CD14-positive monocyte (primary cell): ENCODE measurements around the gene LDLRAD4. TPM values are rescaled to one million over a fixed set of nuclear protein-coding genes. Genes with fewer than 3 reads are reported as not detected.

Experiments
- DNase-seq, 3 donors: peaks; one replicate each; pipeline ENCODE4 v3.0.0-alpha.2; 2011 to 2022
- H2AFZ ChIP-seq: 2 replicates; pipeline ENCODE4 v1.6.0; 2012; ENCODE audit warnings: mild to moderate bottlenecking, low read depth, low read length, inconsistent platforms; ENCODE audit not compliant: insufficient read depth, poor library complexity, severe bottlenecking
- H3K27ac ChIP-seq, 2 donors: 1 replicate in 1 of 2; 2 replicates in 1 of 2; pipeline ENCODE4 v1.5.1; 2012 to 2013; ENCODE audit warnings: low read length in 2 of 2, control low read depth in 1 of 2, inconsistent platforms in 1 of 2, low read depth in 1 of 2, mild to moderate bottlenecking in 1 of 2
- H3K27me3 ChIP-seq, 2 donors: one replicate each; pipeline versions ENCODE4 v1.6.0 to v1.6.1; 2011 to 2013; ENCODE audit warnings: low read length in 2 of 2; ENCODE audit not compliant: control insufficient read depth in 2 of 2, insufficient read depth in 2 of 2
- H3K36me3 ChIP-seq, 2 donors: replicated peaks in 1 of 2; 1 replicate in 1 of 2; 2 replicates in 1 of 2; pipeline versions ENCODE4 v1.5.1 to v1.6.1; 2012 to 2013; ENCODE audit warnings: low read length in 2 of 2, control low read depth in 1 of 2, inconsistent platforms in 1 of 2, mild to moderate bottlenecking in 1 of 2; ENCODE audit not compliant: insufficient read depth in 2 of 2, control insufficient read depth in 1 of 2
- H3K4me1 ChIP-seq, 2 donors: 1 replicate in 1 of 2; 2 replicates in 1 of 2; pipeline versions ENCODE4 v1.5.1 to v1.6.1; 2012 to 2013; ENCODE audit warnings: low read length in 2 of 2, control low read depth in 1 of 2, inconsistent platforms in 1 of 2, mild to moderate bottlenecking in 1 of 2, moderate library complexity in 1 of 2; ENCODE audit not compliant: insufficient read depth in 2 of 2, control insufficient read depth in 1 of 2
- H3K4me2 ChIP-seq: replicated peaks from 2 replicates; pipeline ENCODE3; 2012; ENCODE audit warnings: low read length, moderate library complexity, mild to moderate bottlenecking; ENCODE audit not compliant: poor library complexity, severe bottlenecking; ENCODE audit errors: extremely low read depth
- H3K4me3 ChIP-seq, 3 experiments: fragments of 200-600 bp in 1 of 3; sonication (generic) in 1 of 3; replicated peaks in 1 of 3; 1 replicate in 2 of 3; 2 replicates in 1 of 3; pipeline ENCODE4 v1.5.1; 2011 to 2013; ENCODE audit warnings: low read length in 3 of 3, mild to moderate bottlenecking in 3 of 3, control low read depth in 2 of 3, low read depth in 2 of 3, inconsistent platforms in 1 of 3, moderate library complexity in 1 of 3
- H3K79me2 ChIP-seq: 2 replicates; pipeline ENCODE4 v1.6.0; 2012; ENCODE audit warnings: mild to moderate bottlenecking, control low read depth, inconsistent platforms, low read length, moderate library complexity; ENCODE audit not compliant: insufficient read depth
- H3K9ac ChIP-seq: 2 replicates; pipeline ENCODE4 v1.6.0; 2017; ENCODE audit warnings: low read length, mild to moderate bottlenecking; ENCODE audit not compliant: insufficient read depth, poor library complexity, severe bottlenecking
- H3K9me3 ChIP-seq, 2 donors: replicated peaks in 1 of 2; 1 replicate in 1 of 2; 2 replicates in 1 of 2; pipeline versions ENCODE4 v1.5.1 to v1.6.1; 2012 to 2013; ENCODE audit warnings: low read length in 2 of 2, control low read depth in 1 of 2; ENCODE audit not compliant: control insufficient read depth in 1 of 2, insufficient read depth in 1 of 2
- H4K20me1 ChIP-seq: 2 replicates; pipeline ENCODE4 v1.6.0; 2012; ENCODE audit warnings: mild to moderate bottlenecking, low read length, control low read depth, moderate library complexity; ENCODE audit not compliant: insufficient read depth
- H3K27ac Mint-ChIP-seq, 7 donors: one replicate each; pipeline ENCODE4 v1.8.0; 2020; ENCODE audit warnings: mild to moderate bottlenecking in 7 of 7, mixed read lengths in 7 of 7, moderate library complexity in 6 of 7, inconsistent platforms in 2 of 7
- H3K27me3 Mint-ChIP-seq, 3 donors: one replicate each; pipeline ENCODE4 v1.8.0; 2021 to 2022; ENCODE audit warnings: low read depth in 3 of 3, mild to moderate bottlenecking in 3 of 3, mixed read lengths in 3 of 3, moderate library complexity in 3 of 3, inconsistent platforms in 1 of 3
- H3K36me3 Mint-ChIP-seq, 2 donors: one replicate each; pipeline ENCODE4 v1.8.0; 2020; ENCODE audit warnings: mixed read lengths in 2 of 2, inconsistent platforms in 1 of 2, mild to moderate bottlenecking in 1 of 2
- H3K4me1 Mint-ChIP-seq: one replicate; pipeline ENCODE4 v1.8.0; 2020; ENCODE audit warnings: mild to moderate bottlenecking, mixed read lengths
- H3K4me3 Mint-ChIP-seq, 2 donors: one replicate each; pipeline ENCODE4 v1.8.0; 2020; ENCODE audit warnings: mild to moderate bottlenecking in 2 of 2, mixed read lengths in 2 of 2, moderate library complexity in 1 of 2
- H3K9me3 Mint-ChIP-seq, 7 donors: one replicate each; pipeline ENCODE4 v1.8.0; 2020 to 2022; ENCODE audit warnings: mixed read lengths in 7 of 7, mild to moderate bottlenecking in 6 of 7, moderate library complexity in 6 of 7, inconsistent platforms in 2 of 7
- WGBS: methylation state at CpG from one replicate; pipeline ENCODE4 v1.1.5; 2013; ENCODE audit warnings: missing lambda C conversion rate; ENCODE audit not compliant: insufficient coverage; 5-methylcytosine and 5-hydroxymethylcytosine counted together
- intact Hi-C, 2 donors: fragments of 100-400 bp; cut with micrococcal nuclease; formaldehyde crosslinking; loops; one replicate each; pipeline versions ENCODE4 v1.15.0 to v1.15.1; 2023
- polyA plus RNA-seq, 3 donors: library from polyadenylated mRNA; depleted of rRNA in 1 of 3; unstranded in 2 of 3; stranded (reverse) in 1 of 3; fragments of 300-500 nt in 2 of 3; fragments of >200 nt in 1 of 3; fragmentation: Illumina TruSeq in 2 of 3; gene quantifications; 1 replicate in 2 of 3; 2 replicates in 1 of 3; pipeline ENCODE4 v1.2.3, GENCODE V29; 2012 to 2021
- TF ChIP-seq, protein P1 (sequence below): fragments of 200-600 bp; IDR thresholded peaks from one replicate; pipeline ENCODE4 v1.8.0; 2022; ENCODE audit warnings: antibody characterized with exemption, mild to moderate bottlenecking

LDLRAD4 gene
- polyA plus RNA-seq, 3 donors = 13.5 to 15.4 (median 13.8) TPM

DNA sequence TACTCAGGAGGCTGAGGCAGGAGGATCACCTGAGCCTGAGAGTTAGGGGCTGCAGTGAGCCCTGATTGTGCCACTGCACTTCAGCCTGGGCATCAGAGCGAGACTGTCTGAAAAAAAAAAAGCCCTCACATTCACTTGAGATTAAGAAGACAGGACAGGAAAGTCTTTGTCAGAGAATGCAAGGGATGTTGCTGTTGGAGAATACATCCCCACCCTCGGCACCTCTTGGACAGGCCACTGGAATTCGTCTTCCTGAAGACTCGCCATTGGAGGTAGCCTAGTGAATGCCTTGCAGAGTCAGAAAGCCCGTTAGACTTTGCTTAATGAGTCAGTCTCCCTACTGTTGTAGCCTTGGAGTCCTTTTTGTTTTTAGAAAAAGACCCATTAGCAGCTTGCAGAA lies 302.2 kb downstream of the LDLRAD4 start:
- Mint-ChIP-seq H3K27ac (no peak overlapping the region), H3K9me3 (peaks cover 7 to 17% (median 13%) of the 10 kb centered on the region in 7 donors), H3K4me1 (peaks cover 11% of the 10 kb centered on the region), H3K4me3 (no peak overlapping the region), H3K27me3 (no peaks in the 10 kb centered on the region), H3K36me3 (peaks cover 47 to 50% of the 10 kb centered on the region in 2 donors)
- Histone ChIP-seq H2AFZ (no peak overlapping the region), H3K9ac (no peak overlapping the region), H3K9me3 (peaks cover 0 to 8% of the 10 kb centered on the region in 2 donors), H3K79me2 (no peaks in the 10 kb centered on the region), H3K36me3 (peaks cover 14 to 20% of the 10 kb centered on the region in 2 donors), H3K27me3 (no peaks in the 10 kb centered on the region), H4K20me1 (peaks cover 35% of the 10 kb centered on the region), H3K4me2 (no peak overlapping the region), H3K4me1 (no peaks in the 10 kb centered on the region), H3K4me3 (no peak overlapping the region), H3K27ac (no peak overlapping the region)
- WGBS = 96% methylated on average over 4 of the region's 5 CpGs
- intact Hi-C loops = no loop called here
- TF ChIP-seq, protein P1, sequence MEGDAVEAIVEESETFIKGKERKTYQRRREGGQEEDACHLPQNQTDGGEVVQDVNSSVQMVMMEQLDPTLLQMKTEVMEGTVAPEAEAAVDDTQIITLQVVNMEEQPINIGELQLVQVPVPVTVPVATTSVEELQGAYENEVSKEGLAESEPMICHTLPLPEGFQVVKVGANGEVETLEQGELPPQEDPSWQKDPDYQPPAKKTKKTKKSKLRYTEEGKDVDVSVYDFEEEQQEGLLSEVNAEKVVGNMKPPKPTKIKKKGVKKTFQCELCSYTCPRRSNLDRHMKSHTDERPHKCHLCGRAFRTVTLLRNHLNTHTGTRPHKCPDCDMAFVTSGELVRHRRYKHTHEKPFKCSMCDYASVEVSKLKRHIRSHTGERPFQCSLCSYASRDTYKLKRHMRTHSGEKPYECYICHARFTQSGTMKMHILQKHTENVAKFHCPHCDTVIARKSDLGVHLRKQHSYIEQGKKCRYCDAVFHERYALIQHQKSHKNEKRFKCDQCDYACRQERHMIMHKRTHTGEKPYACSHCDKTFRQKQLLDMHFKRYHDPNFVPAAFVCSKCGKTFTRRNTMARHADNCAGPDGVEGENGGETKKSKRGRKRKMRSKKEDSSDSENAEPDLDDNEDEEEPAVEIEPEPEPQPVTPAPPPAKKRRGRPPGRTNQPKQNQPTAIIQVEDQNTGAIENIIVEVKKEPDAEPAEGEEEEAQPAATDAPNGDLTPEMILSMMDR = no peak
- DNase-seq = no peak

DNA sequence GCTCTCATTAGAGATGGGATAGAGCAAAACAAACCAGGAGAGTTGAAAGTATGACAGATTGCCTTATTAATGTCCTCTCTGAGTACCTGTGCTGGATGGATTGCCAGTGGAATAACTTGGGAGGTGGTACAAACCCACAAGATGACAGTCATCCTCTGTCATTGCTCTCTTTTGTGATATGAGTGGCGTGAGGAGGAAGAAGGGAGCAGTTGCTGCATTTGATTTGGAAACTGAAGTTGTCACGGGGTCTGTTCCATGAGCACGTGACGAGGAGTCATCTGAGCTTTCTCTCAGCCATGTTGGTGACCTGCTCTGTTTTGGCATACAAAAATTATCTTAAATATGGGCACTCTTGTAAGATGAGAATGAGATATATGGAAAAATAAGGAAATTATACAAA lies 302.9 kb downstream of the LDLRAD4 start:
- Mint-ChIP-seq H3K27ac (no peak overlapping the region), H3K27me3 (no peaks in the 10 kb centered on the region), H3K36me3 (peaks cover 41 to 46% of the 10 kb centered on the region in 2 donors), H3K4me3 (no peak overlapping the region), H3K9me3 (peaks cover 7 to 17% (median 11%) of the 10 kb centered on the region in 7 donors), H3K4me1 (peaks cover 11% of the 10 kb centered on the region)
- Histone ChIP-seq H3K4me1 (no peaks in the 10 kb centered on the region), H3K27me3 (no peaks in the 10 kb centered on the region), H3K79me2 (no peaks in the 10 kb centered on the region), H3K9ac (no peak overlapping the region), H3K4me2 (no peak overlapping the region), H3K36me3 (peaks cover 7 to 14% of the 10 kb centered on the region in 2 donors), H3K9me3 (peaks cover 0 to 8% of the 10 kb centered on the region in 2 donors), H3K27ac (no peak overlapping the region), H3K4me3 (no peak overlapping the region), H4K20me1 (peaks cover 39% of the 10 kb centered on the region), H2AFZ (no peak overlapping the region)
- WGBS = no CpG with 5 or more reads among the region's 4 CpGs
- DNase-seq = peak in 2 of 3 donors; percentile 11 to 44
- intact Hi-C loops = no loop called here
- TF ChIP-seq, protein P1 = no peak
